SK-N-SH (cell line): Measurements from ENCODE around the gene VPS4B. TPM values are rescaled to one million over a fixed set of nuclear protein-coding genes. Genes with fewer than 3 reads are reported as not detected.

Experiments used
- CTCF ChIA-PET: fragments of 300-600, 350-600 bp; formaldehyde crosslinking; extraction: SDS; loops from one replicate; lab custom pipeline; 2021; lab: Yijun Ruan, JAX
- POLR2A ChIA-PET: fragments of 350-600 bp; sonication (Branson Sonifier 250); formaldehyde crosslinking; extraction: SDS; loops from one replicate; lab custom pipeline; 2020; ENCODE audit warnings: antibody characterized with exemption, inconsistent platforms; lab: Yijun Ruan, JAX
- DNase-seq: peaks from one replicate; pipeline ENCODE4 v3.0.0; 2012
- H2AFZ ChIP-seq: fragments of 200-600 bp; sonication (generic); 2 replicates; pipeline ENCODE4 v1.8.1; 2016; ENCODE audit warnings: antibody characterized with exemption, mild to moderate bottlenecking, low read depth
- H3F3A ChIP-seq: fragments of 200-600 bp; sonication (generic); replicated peaks from 2 replicates; pipeline ENCODE3; 2016; ENCODE audit warnings: antibody characterized with exemption, mild to moderate bottlenecking; ENCODE audit not compliant: insufficient read depth
- H3K27ac ChIP-seq, 2 experiments: fragments of 200-500 bp in 1 of 2; fragments of 200-600 bp in 1 of 2; sonication (Bioruptor generic) in 1 of 2; sonication (generic), shearing (Covaris generic) in 1 of 2; 2 replicates each; pipeline versions ENCODE4 v1.5.1 to v1.6.1; 2014 to 2016; ENCODE audit warnings: low read depth in 2 of 2, inconsistent platforms in 1 of 2, low read length in 1 of 2, mild to moderate bottlenecking in 1 of 2, mixed read lengths in 1 of 2
- H3K27me3 ChIP-seq: fragments of 200-600 bp; sonication (generic), shearing (Covaris generic); 2 replicates; pipeline ENCODE4 v1.6.1; 2016; ENCODE audit warnings: mixed run types; ENCODE audit not compliant: insufficient read depth
- H3K36me3 ChIP-seq, 2 experiments: fragments of 200-500 bp in 1 of 2; fragments of 200-600 bp in 1 of 2; sonication (Bioruptor generic) in 1 of 2; sonication (generic) in 1 of 2; replicated peaks in 1 of 2; 2 replicates each; pipeline versions ENCODE3 to v1.5.1; 2014 to 2016; ENCODE audit warnings: low read length in 1 of 2, mild to moderate bottlenecking in 1 of 2; ENCODE audit not compliant: insufficient read depth in 2 of 2, control insufficient read depth in 1 of 2
- H3K4me1 ChIP-seq, 2 experiments: fragments of 200-500 bp in 1 of 2; fragments of 200-600 bp in 1 of 2; sonication (Bioruptor generic) in 1 of 2; sonication (generic), shearing (Covaris generic) in 1 of 2; 2 replicates each; pipeline versions ENCODE4 v1.5.1 to v1.6.1; 2014 to 2016; ENCODE audit warnings: low read depth in 1 of 2, low read length in 1 of 2, mixed run types in 1 of 2; ENCODE audit not compliant: insufficient read depth in 2 of 2, control insufficient read depth in 1 of 2
- H3K4me2 ChIP-seq: fragments of 200-600 bp; sonication (generic), shearing (Covaris generic); 2 replicates; pipeline ENCODE4 v1.6.1; 2017; ENCODE audit warnings: mixed run types
- H3K4me3 ChIP-seq, 2 experiments: fragments of 200-500 bp in 1 of 2; fragments of 200-600 bp in 1 of 2; sonication (Bioruptor generic) in 1 of 2; sonication (generic), shearing (Covaris generic) in 1 of 2; 2 replicates each; pipeline versions ENCODE4 v1.5.1 to v1.8.1; 2014 to 2016; ENCODE audit warnings: low read depth in 2 of 2, inconsistent platforms in 1 of 2, low read length in 1 of 2, mild to moderate bottlenecking in 1 of 2, mixed read lengths in 1 of 2, moderate library complexity in 1 of 2
- H3K79me2 ChIP-seq: fragments of 200-600 bp; sonication (generic); 2 replicates; pipeline ENCODE4 v1.8.1; 2017; ENCODE audit warnings: mild to moderate bottlenecking; ENCODE audit not compliant: insufficient read depth
- H3K9ac ChIP-seq: fragments of 200-600 bp; sonication (generic); 2 replicates; pipeline ENCODE4 v1.6.1; 2017; ENCODE audit warnings: mixed run types
- H3K9me2 ChIP-seq: fragments of 200-600 bp; sonication (generic); 2 replicates; pipeline ENCODE4 v1.6.1; 2017; ENCODE audit warnings: mixed run types
- H3K9me3 ChIP-seq: fragments of 200-600 bp; sonication (generic); 2 replicates; pipeline ENCODE4 v1.6.1; 2017; ENCODE audit warnings: mixed run types, mild to moderate bottlenecking, moderate library complexity
- H4K20me1 ChIP-seq: fragments of 200-600 bp; sonication (generic); 2 replicates; pipeline ENCODE4 v1.6.1; 2017; ENCODE audit warnings: mild to moderate bottlenecking, mixed run types; ENCODE audit not compliant: insufficient read depth
- CHD2 ChIP-seq: fragments of 150-350 bp; IDR thresholded peaks from 2 replicates; pipeline ENCODE4 v1.6.1; 2018; ENCODE audit warnings: low read length; ENCODE audit not compliant: partially characterized antibody
- CTCF ChIP-seq: fragments of 200-600 bp; sonication (generic); IDR thresholded peaks from 2 replicates; pipeline ENCODE4 v1.6.1; 2017; ENCODE audit warnings: antibody characterized with exemption, mild to moderate bottlenecking, moderate library complexity
- ELF1 ChIP-seq: IDR thresholded peaks from 2 replicates; pipeline ENCODE4 v1.4.0; 2012
- EP300 ChIP-seq, 2 experiments: IDR thresholded peaks; 2 replicates each; pipeline versions ENCODE4 v1.4.0 to v1.6.1; 2012; ENCODE audit warnings: borderline replicate concordance in 1 of 2, low read depth in 1 of 2, low read length in 1 of 2
- IRF3 ChIP-seq: fragments of 150-350 bp; IDR thresholded peaks from 2 replicates; pipeline ENCODE4 v1.6.1; 2016; ENCODE audit warnings: mild to moderate bottlenecking, low read depth, low read length
- JUND ChIP-seq: IDR thresholded peaks from 2 replicates; pipeline ENCODE4 v1.4.0; 2012
- NFIC ChIP-seq: IDR thresholded peaks from 2 replicates; pipeline ENCODE4 v1.4.0; 2012; ENCODE audit warnings: borderline replicate concordance
- NRF1 ChIP-seq: IDR thresholded peaks from 2 replicates; pipeline ENCODE4 v1.6.1; 2012; ENCODE audit warnings: low read depth, mild to moderate bottlenecking, low read length
- POLR2AphosphoS5 ChIP-seq: IDR thresholded peaks from 2 replicates; pipeline ENCODE4 v1.6.1; 2012; ENCODE audit warnings: low read depth, low read length
- REST ChIP-seq: IDR thresholded peaks from 2 replicates; pipeline ENCODE4 v1.6.1; 2012; ENCODE audit warnings: mild to moderate bottlenecking, low read depth, low read length, moderate library complexity
- SIN3A ChIP-seq: IDR thresholded peaks from 2 replicates; pipeline ENCODE4 v1.6.1; 2012; ENCODE audit warnings: low read depth, mild to moderate bottlenecking, low read length, moderate library complexity, borderline replicate concordance
- TAF1 ChIP-seq: IDR thresholded peaks from 2 replicates; pipeline ENCODE4 v1.6.1; 2012; ENCODE audit warnings: low read depth, mild to moderate bottlenecking, low read length, moderate library complexity, borderline replicate concordance
- TCF12 ChIP-seq: IDR thresholded peaks from 2 replicates; pipeline ENCODE4 v1.4.0; 2012
- USF2 ChIP-seq: fragments of 150-350 bp; IDR thresholded peaks from 2 replicates; pipeline ENCODE4 v1.6.1; 2017; ENCODE audit warnings: antibody characterized with exemption, low read length, low read depth, borderline replicate concordance
- ZBTB33 ChIP-seq: IDR thresholded peaks from 2 replicates; pipeline ENCODE4 v1.4.0; 2012; ENCODE audit warnings: low read depth, borderline replicate concordance
- WGBS: methylation state at CpG from one replicate; pipeline ENCODE4 v1.1.6; 2017; ENCODE audit warnings: low lambda C conversion rate; 5-methylcytosine and 5-hydroxymethylcytosine counted together
- polyA plus RNA-seq, 3 experiments: library from polyadenylated mRNA; depleted of rRNA; stranded (reverse); fragments of >200 nt; gene quantifications; 2 replicates each; pipeline ENCODE4 v1.2.3, GENCODE V29; 2012

The VPS4B gene
- polyA plus RNA-seq, 1 of the 3 experiments (the other 2 are of a cell fraction), result 15.0 TPM

GRCh38 chr18:63438181-63438580, 15.9 kb upstream of the VPS4B start:
- DNase-seq, result no peak

More at GRCh38 chr18:63438181-63438580, 15.9 kb upstream of the VPS4B start:
- Histone ChIP-seq H3K36me3 (no peaks in the 10 kb centered on the region), H3K4me1 (0 out of 4 replicates have a peak, but pooled peaks cover 0 to 6% of the 10 kb centered on the region in 2 experiments), H3F3A (peaks cover 10% of the 10 kb centered on the region), H2AFZ (0 out of 2 replicates have a peak overlapping the region, but pooled peaks have one; percentile 29), H3K9me2 (no peaks in the 10 kb centered on the region), H4K20me1 (no peaks in the 10 kb centered on the region), H3K4me2 (no peak overlapping the region), H3K27me3 (no peaks in the 10 kb centered on the region), H3K4me3 (no peak overlapping the region), H3K27ac (no peak overlapping the region), H3K79me2 (no peaks in the 10 kb centered on the region), H3K9ac (no peak overlapping the region)
- ChIA-PET POLR2A (interaction anchor here (1.9 kb wide), 1 partner anchor 16 kb away, joined by 6 read pairs; the partner anchor contains the start of gene VPS4B), CTCF (interaction anchor here (0.7 to 6.7 kb wide), 23 partner anchors 9 to 1256 kb away, joined by 3 to 66 read pairs (median 7); no protein-coding TSS in a partner anchor)
- 97% methylated on average over 2 of the region's 2 CpGs for WGBS
- TF ChIP-seq SIN3A, result no peak
- no peak for TF ChIP-seq CHD2
- no peak for TF ChIP-seq POLR2AphosphoS5
- no peak for TF ChIP-seq CTCF
- no peak for TF ChIP-seq TAF1
- no peak for TF ChIP-seq ELF1
- TF ChIP-seq ZBTB33, result no peak
- TF ChIP-seq NRF1, result no peak
- TF ChIP-seq NFIC, result no peak
- no peak for TF ChIP-seq USF2
- TF ChIP-seq IRF3, result no peak
- no peak for TF ChIP-seq EP300 (IDR thresholded peaks at IDR 0.05; ENCODE audit: borderline replicate concordance in 1 of 2, low read depth in 1 of 2, low read length in 1 of 2)
- no peak for TF ChIP-seq TCF12
- TF ChIP-seq JUND, result no peak
- no peak for TF ChIP-seq REST
- TF ChIP-seq, all 33 proteins: peak for 0
- H3K9me3 ChIP-seq, result no peaks in the 10 kb centered on the region
